OCI-LY7 (cell line): Measurements from ENCODE around the gene EXOSC6. TPM values are rescaled to one million over a fixed set of nuclear protein-coding genes. Genes with fewer than 3 reads are reported as not detected.
"Not testable (repeated sequence)": the region's sequence is repeated elsewhere in the genome, so short reads cannot be mapped to it uniquely, and the experiment has no call there.

Source experiments
- BruUV-seq: library from RNA; stranded (reverse); fragments of 400-500 nt; replicated peaks from 2 replicates; lab custom pipeline; 2021; lab: Mats Ljungman, UMichigan
- CTCF ChIA-PET: fragments of 300-600 bp; sonication (Branson Sonifier 250); formaldehyde crosslinking; loops from one replicate; lab custom pipeline; 2022; ENCODE audit warnings: antibody characterized with exemption; ENCODE audit not compliant: unreplicated experiment; lab: Charles Lee
- POLR2A ChIA-PET: fragments of 300-600 bp; sonication (Branson Sonifier 250); formaldehyde crosslinking; loops from one replicate; lab custom pipeline; 2022; ENCODE audit warnings: antibody characterized with exemption; lab: Charles Lee
- DNase-seq: peaks from one replicate; pipeline ENCODE4 v3.0.0-alpha.2; 2015; ENCODE audit warnings: low spot score
- H2AFZ ChIP-seq: fragments of 200-600 bp; sonication (generic), shearing (Covaris generic); 2 replicates; pipeline ENCODE4 v1.6.1; 2014; ENCODE audit warnings: mild to moderate bottlenecking, antibody characterized with exemption, low read length, moderate library complexity
- H3K27ac ChIP-seq: fragments of 200-600 bp; sonication (generic); 2 replicates; pipeline ENCODE4 v1.5.1; 2014; ENCODE audit warnings: mixed run types, low read depth, mild to moderate bottlenecking, moderate library complexity, low read length, inconsistent platforms; ENCODE audit not compliant: poor library complexity, severe bottlenecking
- H3K36me3 ChIP-seq: fragments of 200-600 bp; sonication (generic); 2 replicates; pipeline ENCODE4 v1.6.1; 2014; ENCODE audit warnings: mild to moderate bottlenecking, antibody characterized with exemption, low read length, moderate library complexity, mixed read lengths; ENCODE audit not compliant: insufficient read depth
- H3K4me1 ChIP-seq: fragments of 200-600 bp; sonication (generic); 2 replicates; pipeline ENCODE4 v1.5.1; 2014; ENCODE audit warnings: mild to moderate bottlenecking, low read length; ENCODE audit not compliant: insufficient read depth, poor library complexity, severe bottlenecking
- H3K4me2 ChIP-seq: fragments of 200-600 bp; sonication (generic); 2 replicates; pipeline ENCODE4 v1.6.1; 2014; ENCODE audit warnings: mild to moderate bottlenecking, low read length
- H3K4me3 ChIP-seq: fragments of 200-600 bp; sonication (generic); 2 replicates; pipeline ENCODE4 v1.5.1; 2014; ENCODE audit warnings: mild to moderate bottlenecking, low read depth, low read length; ENCODE audit not compliant: poor library complexity, severe bottlenecking
- H3K79me2 ChIP-seq: fragments of 200-600 bp; sonication (generic); 2 replicates; pipeline ENCODE4 v1.6.1; 2016; ENCODE audit warnings: low read depth, mild to moderate bottlenecking, low read length, moderate library complexity, mixed read lengths; ENCODE audit not compliant: insufficient read depth
- H3K9me2 ChIP-seq: fragments of 200-600 bp; sonication (generic); 2 replicates; pipeline ENCODE4 v1.6.1; 2016; ENCODE audit warnings: mild to moderate bottlenecking, low read length, mixed read lengths; ENCODE audit not compliant: insufficient read depth
- H3K9me3 ChIP-seq: fragments of 200-600 bp; sonication (generic); 2 replicates; pipeline ENCODE4 v1.6.1; 2014; ENCODE audit warnings: mild to moderate bottlenecking, mixed run types, low read length, mixed read lengths
- H4K20me1 ChIP-seq: fragments of 200-600 bp; sonication (generic); 2 replicates; pipeline ENCODE4 v1.6.1; 2014; ENCODE audit warnings: mild to moderate bottlenecking, antibody characterized with exemption, low read length, moderate library complexity, mixed read lengths; ENCODE audit not compliant: insufficient read depth
- EZH2phosphoT487 ChIP-seq: fragments of 200-600 bp; sonication (generic); IDR thresholded peaks from 2 replicates; pipeline ENCODE4 v1.6.1; 2018; ENCODE audit warnings: low read depth, borderline replicate concordance, mild to moderate bottlenecking, mixed run types, antibody characterized with exemption, low read length, moderate library complexity, mixed read lengths
- intact Hi-C: fragments of 100-400 bp; cut with micrococcal nuclease; formaldehyde crosslinking; loops from one replicate; pipeline ENCODE4 v1.10.0; 2022; ENCODE audit not compliant: unreplicated experiment
- total RNA-seq, 2 experiments: library from RNA; depleted of rRNA in 1 of 2; stranded (reverse); fragments of >200 nt in 1 of 2; shearing (Covaris generic) in 1 of 2; gene quantifications; 2 replicates each; pipeline ENCODE4 v1.2.3, GENCODE V29; 2014 to 2022
- TF ChIP-seq, protein P1 (sequence below): fragments of 200-600 bp; sonication (generic); conservative IDR thresholded peaks from 2 replicates; pipeline ENCODE4 v1.5.1; 2014; ENCODE audit warnings: mild to moderate bottlenecking, antibody characterized with exemption, low read length, moderate library complexity, mixed read lengths

EXOSC6 gene
- total RNA-seq, 2 experiments from 2014 or later, result 36.3 to 36.8 TPM

DNA sequence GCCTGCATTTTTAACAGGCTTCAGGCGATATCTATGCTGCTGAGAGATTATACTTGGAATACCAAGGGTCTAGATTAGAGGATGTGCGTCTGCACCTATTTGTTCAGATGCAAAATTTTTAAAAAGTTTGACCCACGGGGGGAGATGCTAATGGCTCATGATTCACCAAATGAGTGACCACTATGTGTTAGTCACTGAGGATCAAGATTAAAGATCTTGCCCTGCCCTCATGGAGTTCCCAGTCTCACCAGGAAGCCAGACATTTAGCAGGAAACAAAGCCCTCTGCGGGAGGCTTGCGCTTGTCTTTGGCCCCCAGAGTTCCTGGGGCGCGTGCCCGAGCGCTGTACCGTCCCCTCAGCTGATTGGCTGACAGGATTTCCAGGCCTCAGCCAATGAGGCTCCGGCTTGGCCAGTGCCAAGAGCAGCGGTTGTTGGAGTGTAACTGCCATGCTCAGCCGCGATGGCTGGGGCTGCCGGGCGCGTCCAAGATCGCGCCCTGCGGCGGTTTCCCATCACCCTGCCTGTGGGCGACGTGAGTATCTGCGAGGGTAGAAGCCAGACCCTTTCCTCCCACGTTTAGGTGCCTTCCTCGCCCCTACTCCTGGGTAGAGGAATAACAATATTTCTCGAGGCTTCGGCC is 42.8 kb upstream of the EXOSC6 start:
- Histone ChIP-seq H3K27ac (no peak overlapping the region), H2AFZ (no peak overlapping the region), H3K9me2 (no peaks in the 10 kb centered on the region), H3K4me2 (no peak overlapping the region), H3K4me3 (no peak overlapping the region), H3K9me3 (no peaks in the 10 kb centered on the region), H3K36me3 (no peaks in the 10 kb centered on the region), H4K20me1 (no peaks in the 10 kb centered on the region), H3K79me2 (peaks cover 4% of the 10 kb centered on the region; the same call in 1 of the 2 replicates), H3K4me1 (peaks cover 16% of the 10 kb centered on the region)
- no peak for DNase-seq
- CTCF ChIA-PET, result no interaction called here
- intact Hi-C loops, result no loop called here
- no TSS peak for BruUV-seq
- no peak for TF ChIP-seq EZH2phosphoT487
- TF ChIP-seq, protein P1, sequence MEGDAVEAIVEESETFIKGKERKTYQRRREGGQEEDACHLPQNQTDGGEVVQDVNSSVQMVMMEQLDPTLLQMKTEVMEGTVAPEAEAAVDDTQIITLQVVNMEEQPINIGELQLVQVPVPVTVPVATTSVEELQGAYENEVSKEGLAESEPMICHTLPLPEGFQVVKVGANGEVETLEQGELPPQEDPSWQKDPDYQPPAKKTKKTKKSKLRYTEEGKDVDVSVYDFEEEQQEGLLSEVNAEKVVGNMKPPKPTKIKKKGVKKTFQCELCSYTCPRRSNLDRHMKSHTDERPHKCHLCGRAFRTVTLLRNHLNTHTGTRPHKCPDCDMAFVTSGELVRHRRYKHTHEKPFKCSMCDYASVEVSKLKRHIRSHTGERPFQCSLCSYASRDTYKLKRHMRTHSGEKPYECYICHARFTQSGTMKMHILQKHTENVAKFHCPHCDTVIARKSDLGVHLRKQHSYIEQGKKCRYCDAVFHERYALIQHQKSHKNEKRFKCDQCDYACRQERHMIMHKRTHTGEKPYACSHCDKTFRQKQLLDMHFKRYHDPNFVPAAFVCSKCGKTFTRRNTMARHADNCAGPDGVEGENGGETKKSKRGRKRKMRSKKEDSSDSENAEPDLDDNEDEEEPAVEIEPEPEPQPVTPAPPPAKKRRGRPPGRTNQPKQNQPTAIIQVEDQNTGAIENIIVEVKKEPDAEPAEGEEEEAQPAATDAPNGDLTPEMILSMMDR, result no peak
- POLR2A ChIA-PET, result no interaction called here

- H3K27ac ChIP-seq, H3K4me3 ChIP-seq, POLR2A ChIA-PET, H3K4me2 ChIP-seq, H3K9me3 ChIP-seq, intact Hi-C loops, H2AFZ ChIP-seq, CTCF ChIA-PET, H4K20me1 ChIP-seq, H3K9me2 ChIP-seq, DNase-seq, BruUV-seq: not testable (repeated sequence)
- Histone ChIP-seq H3K4me1 (peaks cover 17% of the 10 kb centered on the region), H3K36me3 (peaks cover 11% of the 10 kb centered on the region), H3K79me2 (peaks cover 20% of the 10 kb centered on the region)
Observed at GRCh38 chr16:70292148-70292547, 40.4 kb upstream of the EXOSC6 start.

GRCh38 chr16:70290949-70291519 is 39.3 kb upstream of the EXOSC6 start:
- BruUV-seq, result no TSS peak
- Histone ChIP-seq H3K27ac (no peak overlapping the region), H2AFZ (peak overlapping the region; percentile 73; the same call in 1 of the 2 replicates), H3K4me2 (no peak overlapping the region), H3K9me3 (no peaks in the 10 kb centered on the region), H3K36me3 (peaks cover 17% of the 10 kb centered on the region), H3K79me2 (peaks cover 29% of the 10 kb centered on the region), H3K4me3 (no peak overlapping the region), H3K4me1 (peaks cover 22% of the 10 kb centered on the region), H4K20me1 (no peaks in the 10 kb centered on the region), H3K9me2 (no peaks in the 10 kb centered on the region)
- ChIA-PET CTCF (no interaction called here), POLR2A (no interaction called here)
- TF ChIP-seq EZH2phosphoT487, result no peak
- TF ChIP-seq, protein P1, result no peak
- intact Hi-C loops, result no loop called here
- no peak for DNase-seq
